ENCODE measurements around the gene CAMTA1.

Gene CAMTA1

DNA sequence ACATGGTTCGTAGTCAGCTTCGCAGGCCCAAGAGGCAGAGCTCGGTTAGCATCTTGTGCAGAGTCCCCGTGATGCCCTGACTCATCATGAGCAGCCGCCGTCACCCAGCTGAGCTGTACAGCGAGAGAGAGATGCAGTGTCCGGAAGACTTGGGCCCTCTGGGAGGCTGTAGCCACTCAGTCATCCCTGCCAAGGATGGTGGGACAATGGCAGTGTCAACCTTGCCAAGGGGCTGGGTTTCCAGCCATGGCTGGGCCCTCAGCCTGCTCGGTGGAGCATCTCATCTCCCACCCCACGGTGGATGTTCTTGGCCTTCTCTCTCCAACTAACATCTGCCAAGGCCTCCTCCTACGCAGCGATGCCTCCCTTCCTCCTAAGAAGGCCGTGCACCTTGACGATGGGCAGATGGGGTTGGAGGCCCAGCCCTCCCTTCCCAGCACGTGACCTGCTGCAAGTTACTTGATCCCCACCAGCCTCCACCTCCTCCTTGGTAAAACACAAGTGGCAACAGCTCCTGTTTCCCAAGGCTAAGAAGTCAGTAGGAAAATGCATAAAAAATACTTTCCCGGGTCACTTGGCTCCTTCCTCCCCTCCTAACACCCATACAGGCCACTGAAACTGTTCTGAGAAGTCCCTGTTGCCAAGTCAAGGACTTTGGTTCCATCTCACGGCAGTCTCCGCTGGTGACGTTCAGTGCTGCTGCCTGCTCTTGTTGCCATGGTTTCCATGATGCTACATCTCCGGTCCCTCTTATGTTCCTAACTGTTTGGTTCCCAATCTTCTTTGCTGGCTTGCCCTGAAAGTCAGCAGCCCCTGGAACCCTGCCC is 601.2 kb downstream of the CAMTA1 start:
- H3K9me3 ChIP-seq (ENCODE audit: control insufficient read depth in 2 of 2, low read length in 2 of 2), result peaks cover 0 to 3% of the 10 kb centered on the region in 2 donors
- H3K4me1 ChIP-seq (ENCODE audit: control insufficient read depth, insufficient read depth, low read length), result peaks cover 20% of the 10 kb centered on the region
- no peaks in the 10 kb centered on the region for H3K36me3 ChIP-seq (ENCODE audit: control insufficient read depth in 2 of 2, insufficient read depth in 2 of 2, low read length in 2 of 2)
- H3K4me3 ChIP-seq (ENCODE audit: low read length in 2 of 2), result no peak overlapping the region
- H3K27ac ChIP-seq (ENCODE audit: low read length), result no peak overlapping the region
- H3K27me3 ChIP-seq (ENCODE audit: control insufficient read depth in 1 of 2, insufficient read depth in 2 of 2, low read length in 2 of 2), result no peaks in the 10 kb centered on the region
- H3K9ac ChIP-seq (ENCODE audit: low read length in 2 of 2), result no peak overlapping the region

DNA sequence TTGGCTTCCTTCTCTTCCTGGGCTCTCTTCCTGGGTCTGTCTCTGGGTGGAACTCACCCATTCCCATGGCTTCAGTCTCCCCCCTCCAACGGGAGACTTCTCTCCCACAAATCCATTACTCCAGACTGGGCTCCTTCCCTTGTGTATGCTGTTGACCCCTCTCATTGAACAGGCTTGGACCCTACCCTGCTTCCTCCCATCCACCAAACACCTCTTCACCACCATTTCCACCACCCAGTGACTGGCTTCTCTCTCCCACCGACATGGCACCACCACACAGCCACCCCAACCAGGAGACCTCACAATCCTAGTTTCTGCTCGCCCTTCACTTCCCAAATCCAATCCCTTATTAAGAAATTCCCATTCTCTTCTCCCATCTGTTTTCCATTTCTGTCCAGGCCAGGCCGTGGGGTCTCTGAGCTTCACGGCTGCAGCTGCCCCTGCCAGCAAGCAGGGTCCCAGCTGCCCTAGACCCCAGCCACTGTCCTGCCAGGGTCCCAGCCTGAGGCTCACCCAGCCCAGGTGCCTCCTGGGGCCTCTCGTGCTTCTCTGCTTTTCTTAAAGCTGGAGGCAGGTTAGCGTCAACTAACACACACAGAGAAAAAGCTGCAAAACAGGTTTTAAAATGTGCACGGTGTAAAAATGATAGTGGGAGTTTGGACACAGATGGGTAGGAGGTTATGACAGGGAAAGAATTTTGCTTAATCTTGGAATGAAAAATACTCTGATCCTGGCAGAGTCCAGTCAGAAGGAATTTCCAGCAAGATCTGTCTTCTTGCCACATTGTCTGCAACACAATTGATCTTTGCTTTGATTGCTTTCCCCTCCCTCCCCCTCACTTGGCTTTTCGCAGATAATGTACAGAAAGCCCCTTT is 602.0 kb downstream of the CAMTA1 start:
- H3K36me3 ChIP-seq (ENCODE audit: control insufficient read depth in 2 of 2, insufficient read depth in 2 of 2, low read length in 2 of 2), result no peaks in the 10 kb centered on the region
- H3K27ac ChIP-seq (ENCODE audit: low read length), result no peak overlapping the region
- no peak overlapping the region for H3K9ac ChIP-seq (ENCODE audit: low read length in 2 of 2)
- H3K27me3 ChIP-seq (ENCODE audit: control insufficient read depth in 1 of 2, insufficient read depth in 2 of 2, low read length in 2 of 2), result no peaks in the 10 kb centered on the region
- no peak overlapping the region for H3K4me3 ChIP-seq (ENCODE audit: low read length in 2 of 2)
- H3K9me3 ChIP-seq (ENCODE audit: control insufficient read depth in 2 of 2, low read length in 2 of 2), result no peaks in the 10 kb centered on the region
- peaks cover 20% of the 10 kb centered on the region for H3K4me1 ChIP-seq (ENCODE audit: control insufficient read depth, insufficient read depth, low read length)

DNA sequence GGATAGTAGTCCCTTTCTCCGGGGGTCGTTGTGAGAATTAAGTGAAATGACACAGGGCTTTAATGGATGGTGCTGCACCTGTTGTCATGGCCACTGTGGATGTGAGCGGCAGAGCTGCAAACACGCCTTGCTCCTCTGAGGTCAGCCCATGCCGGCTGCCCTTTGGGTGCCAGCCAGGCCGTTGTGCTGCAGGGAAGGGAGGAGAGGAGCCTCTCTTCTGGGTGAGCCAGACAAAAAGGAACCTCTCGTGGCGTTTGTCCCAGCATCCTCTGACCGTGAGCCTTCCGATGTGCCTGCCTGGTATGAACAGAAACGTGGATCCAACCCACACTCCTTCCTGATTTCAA is 602.9 kb downstream of the CAMTA1 start:
- Histone ChIP-seq H3K4me3 (ENCODE audit: low read length in 2 of 2) (no peak overlapping the region), H3K4me1 (ENCODE audit: control insufficient read depth, insufficient read depth, low read length) (peaks cover 20% of the 10 kb centered on the region), H3K36me3 (ENCODE audit: control insufficient read depth in 2 of 2, insufficient read depth in 2 of 2, low read length in 2 of 2) (no peaks in the 10 kb centered on the region), H3K27me3 (ENCODE audit: control insufficient read depth in 1 of 2, insufficient read depth in 2 of 2, low read length in 2 of 2) (no peaks in the 10 kb centered on the region), H3K9ac (ENCODE audit: low read length in 2 of 2) (no peak overlapping the region), H3K9me3 (ENCODE audit: control insufficient read depth in 2 of 2, low read length in 2 of 2) (no peaks in the 10 kb centered on the region), H3K27ac (ENCODE audit: low read length) (no peak overlapping the region)

- Histone ChIP-seq H3K9me3 (ENCODE audit: control insufficient read depth in 2 of 2, low read length in 2 of 2) (no peaks in the 10 kb centered on the region), H3K36me3 (ENCODE audit: control insufficient read depth in 2 of 2, insufficient read depth in 2 of 2, low read length in 2 of 2) (no peaks in the 10 kb centered on the region), H3K4me3 (ENCODE audit: low read length in 2 of 2) (peak overlapping the region; percentile 0 to 29), H3K4me1 (ENCODE audit: control insufficient read depth, insufficient read depth, low read length) (peaks cover 20% of the 10 kb centered on the region), H3K9ac (ENCODE audit: low read length in 2 of 2) (no peak overlapping the region), H3K27ac (ENCODE audit: low read length) (peak overlapping the region; percentile 46), H3K27me3 (ENCODE audit: control insufficient read depth in 1 of 2, insufficient read depth in 2 of 2, low read length in 2 of 2) (no peaks in the 10 kb centered on the region)
Observed at GRCh38 chr1:7388488-7389185, 603.4 kb downstream of the CAMTA1 start.

DNA sequence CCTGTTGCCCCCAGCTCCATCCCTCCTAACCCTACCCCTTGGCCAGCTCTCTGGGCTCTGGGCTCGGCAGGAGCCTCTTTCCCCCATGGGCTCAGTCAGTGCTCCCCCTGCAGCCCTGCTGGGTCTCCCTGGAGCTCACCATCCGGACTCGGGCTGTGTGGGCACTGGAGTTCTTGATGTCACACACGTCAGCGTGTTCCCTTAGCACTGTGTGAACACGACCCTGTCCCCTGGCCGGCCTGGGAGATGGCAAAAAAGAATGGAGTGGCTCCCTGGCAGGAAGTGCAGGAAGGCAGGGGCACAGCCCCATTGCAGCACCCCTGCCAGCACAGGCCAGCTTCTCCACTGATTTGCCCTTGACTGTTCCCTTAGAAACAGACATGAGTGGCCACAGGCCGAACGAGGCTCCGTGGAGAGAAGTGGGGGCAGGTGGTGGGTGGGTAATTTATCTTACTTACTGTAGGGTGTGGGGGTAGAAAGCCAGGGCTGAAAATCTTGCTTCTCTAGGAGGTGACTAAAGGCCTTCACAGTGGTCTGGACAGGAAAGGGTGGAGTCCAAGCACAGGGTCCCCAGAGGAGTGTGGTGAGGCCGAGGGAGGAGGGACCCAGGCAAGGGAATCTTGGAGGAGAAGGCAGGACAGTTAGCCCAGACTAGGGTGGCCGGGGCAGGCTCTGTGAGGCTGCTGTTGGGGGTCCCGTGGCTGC is 604.1 kb downstream of the CAMTA1 start:
- no peaks in the 10 kb centered on the region for H3K9me3 ChIP-seq (ENCODE audit: control insufficient read depth in 2 of 2, low read length in 2 of 2)
- H3K4me3 ChIP-seq (ENCODE audit: low read length in 2 of 2), result peak overlapping the region; percentile 0 to 29
- H3K9ac ChIP-seq (ENCODE audit: low read length in 2 of 2), result no peak overlapping the region
- H3K4me1 ChIP-seq (ENCODE audit: control insufficient read depth, insufficient read depth, low read length), result peaks cover 20% of the 10 kb centered on the region
- peak overlapping the region; percentile 46 for H3K27ac ChIP-seq (ENCODE audit: low read length)
- no peaks in the 10 kb centered on the region for H3K36me3 ChIP-seq (ENCODE audit: control insufficient read depth in 2 of 2, insufficient read depth in 2 of 2, low read length in 2 of 2)
- no peaks in the 10 kb centered on the region for H3K27me3 ChIP-seq (ENCODE audit: control insufficient read depth in 1 of 2, insufficient read depth in 2 of 2, low read length in 2 of 2)

GRCh38 chr1:7389906-7390603 is 604.8 kb downstream of the CAMTA1 start:
- no peaks in the 10 kb centered on the region for H3K9me3 ChIP-seq (ENCODE audit: control insufficient read depth in 2 of 2, low read length in 2 of 2)
- no peak overlapping the region for H3K4me3 ChIP-seq (ENCODE audit: low read length in 2 of 2)
- H3K4me1 ChIP-seq (ENCODE audit: control insufficient read depth, insufficient read depth, low read length), result peaks cover 20% of the 10 kb centered on the region
- H3K9ac ChIP-seq (ENCODE audit: low read length in 2 of 2), result no peak overlapping the region
- no peaks in the 10 kb centered on the region for H3K27me3 ChIP-seq (ENCODE audit: control insufficient read depth in 1 of 2, insufficient read depth in 2 of 2, low read length in 2 of 2)
- H3K36me3 ChIP-seq (ENCODE audit: control insufficient read depth in 2 of 2, insufficient read depth in 2 of 2, low read length in 2 of 2), result no peaks in the 10 kb centered on the region
- H3K27ac ChIP-seq (ENCODE audit: low read length), result no peak overlapping the region

DNA sequence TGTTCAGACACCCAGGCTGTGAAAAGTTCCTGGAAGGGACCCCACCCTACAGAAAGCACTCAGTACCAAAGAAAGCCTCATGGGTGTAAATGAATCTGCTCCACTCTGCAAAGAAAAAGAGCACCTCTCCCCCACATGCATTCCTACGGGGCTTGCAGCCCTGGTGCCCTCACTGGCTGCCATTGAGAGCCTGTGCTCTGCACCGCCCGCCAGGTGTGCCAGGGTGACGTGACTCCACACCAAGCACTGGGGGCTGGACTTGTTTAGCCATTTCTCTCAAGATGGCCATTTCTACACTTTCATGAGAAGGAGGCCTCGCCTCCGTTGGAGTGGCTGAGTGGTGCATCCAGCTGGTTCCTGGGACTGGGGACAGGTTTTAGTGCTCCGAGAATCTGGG is 605.3 kb downstream of the CAMTA1 start:
- Histone ChIP-seq H3K9ac (ENCODE audit: low read length in 2 of 2) (no peak overlapping the region), H3K4me3 (ENCODE audit: low read length in 2 of 2) (no peak overlapping the region), H3K27me3 (ENCODE audit: control insufficient read depth in 1 of 2, insufficient read depth in 2 of 2, low read length in 2 of 2) (no peaks in the 10 kb centered on the region), H3K36me3 (ENCODE audit: control insufficient read depth in 2 of 2, insufficient read depth in 2 of 2, low read length in 2 of 2) (no peaks in the 10 kb centered on the region), H3K4me1 (ENCODE audit: control insufficient read depth, insufficient read depth, low read length) (peaks cover 20% of the 10 kb centered on the region), H3K9me3 (ENCODE audit: control insufficient read depth in 2 of 2, low read length in 2 of 2) (no peaks in the 10 kb centered on the region), H3K27ac (ENCODE audit: low read length) (no peak overlapping the region)

- H3K4me1 ChIP-seq (ENCODE audit: control insufficient read depth, insufficient read depth, low read length), result peaks cover 13% of the 10 kb centered on the region
- peaks cover 0 to 6% of the 10 kb centered on the region in 2 donors for H3K9me3 ChIP-seq (ENCODE audit: control insufficient read depth in 2 of 2, low read length in 2 of 2)
- H3K9ac ChIP-seq (ENCODE audit: low read length in 2 of 2), result no peak overlapping the region
- no peak overlapping the region for H3K27ac ChIP-seq (ENCODE audit: low read length)
- H3K27me3 ChIP-seq (ENCODE audit: control insufficient read depth in 1 of 2, insufficient read depth in 2 of 2, low read length in 2 of 2), result no peaks in the 10 kb centered on the region
- no peak overlapping the region for H3K4me3 ChIP-seq (ENCODE audit: low read length in 2 of 2)
- no peaks in the 10 kb centered on the region for H3K36me3 ChIP-seq (ENCODE audit: control insufficient read depth in 2 of 2, insufficient read depth in 2 of 2, low read length in 2 of 2)
Observed at GRCh38 chr1:7393136-7393535, 607.9 kb downstream of the CAMTA1 start.

DNA sequence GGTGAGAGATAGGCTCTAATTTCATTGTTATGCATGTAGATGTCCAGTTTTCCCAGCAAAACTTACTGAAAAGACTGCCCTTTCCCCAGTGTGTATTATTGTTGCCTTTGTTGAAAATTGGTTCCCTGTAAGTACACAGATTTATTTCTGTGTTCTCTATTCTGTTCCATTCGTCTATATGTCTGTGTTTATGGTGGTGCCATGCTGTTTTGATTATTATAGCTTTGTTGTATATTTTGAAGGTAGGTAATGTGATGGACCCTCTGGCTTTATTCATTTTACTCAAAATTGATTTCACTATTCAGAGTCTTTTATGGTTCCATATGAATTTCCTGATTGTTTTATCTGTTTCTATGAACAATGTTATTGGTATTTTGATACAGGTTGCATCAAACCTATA is 610.0 kb downstream of the CAMTA1 start:
- Histone ChIP-seq H3K27me3 (ENCODE audit: control insufficient read depth in 1 of 2, insufficient read depth in 2 of 2, low read length in 2 of 2) (no peaks in the 10 kb centered on the region), H3K9me3 (ENCODE audit: control insufficient read depth in 2 of 2, low read length in 2 of 2) (peaks cover 0 to 12% of the 10 kb centered on the region in 2 donors), H3K9ac (ENCODE audit: low read length in 2 of 2) (no peak overlapping the region), H3K4me1 (ENCODE audit: control insufficient read depth, insufficient read depth, low read length) (no peaks in the 10 kb centered on the region), H3K4me3 (ENCODE audit: low read length in 2 of 2) (no peak overlapping the region), H3K36me3 (ENCODE audit: control insufficient read depth in 2 of 2, insufficient read depth in 2 of 2, low read length in 2 of 2) (no peaks in the 10 kb centered on the region), H3K27ac (ENCODE audit: low read length) (no peak overlapping the region)

DNA sequence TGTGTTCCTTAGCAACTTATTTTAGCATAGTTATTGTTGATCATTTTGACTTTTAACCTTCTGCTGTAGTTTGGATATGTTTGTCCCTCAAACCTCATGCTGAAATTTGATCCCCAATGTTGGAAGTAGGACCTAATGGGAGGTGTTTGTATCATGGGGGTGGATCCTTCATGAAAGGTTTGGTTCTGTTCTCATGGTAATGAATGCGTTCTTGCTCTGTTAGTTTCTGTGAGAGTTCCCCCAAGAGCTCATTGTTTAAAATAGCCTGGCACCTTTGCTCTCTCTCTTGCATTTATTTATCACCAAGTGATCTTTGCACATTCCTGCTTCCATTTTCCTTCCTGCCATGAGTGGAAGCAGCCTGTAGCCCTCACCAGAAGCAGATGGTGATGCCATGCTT is 613.7 kb downstream of the CAMTA1 start:
- Histone ChIP-seq H3K4me3 (ENCODE audit: low read length in 2 of 2) (no peak overlapping the region), H3K4me1 (ENCODE audit: control insufficient read depth, insufficient read depth, low read length) (no peaks in the 10 kb centered on the region), H3K27me3 (ENCODE audit: control insufficient read depth in 1 of 2, insufficient read depth in 2 of 2, low read length in 2 of 2) (no peaks in the 10 kb centered on the region), H3K27ac (ENCODE audit: low read length) (no peak overlapping the region), H3K9ac (ENCODE audit: low read length in 2 of 2) (no peak overlapping the region), H3K9me3 (ENCODE audit: control insufficient read depth in 2 of 2, low read length in 2 of 2) (peaks cover 0 to 12% of the 10 kb centered on the region in 2 donors), H3K36me3 (ENCODE audit: control insufficient read depth in 2 of 2, insufficient read depth in 2 of 2, low read length in 2 of 2) (no peaks in the 10 kb centered on the region)
